Measurements from ENCODE around the gene TNFSF12. TPM values are rescaled to one million over a fixed set of nuclear protein-coding genes. Genes with fewer than 3 reads are reported as not detected.

Gene TNFSF12
- polyA plus RNA-seq, 1 donor (not counting 4 experiments of a cell fraction or from before 2014, with no cell fraction given), result 1.0 TPM

GRCh38 chr17:7544911-7545310 lies 3.9 kb upstream of the TNFSF12 start:
- FAIRE-seq, result no peak

DNA sequence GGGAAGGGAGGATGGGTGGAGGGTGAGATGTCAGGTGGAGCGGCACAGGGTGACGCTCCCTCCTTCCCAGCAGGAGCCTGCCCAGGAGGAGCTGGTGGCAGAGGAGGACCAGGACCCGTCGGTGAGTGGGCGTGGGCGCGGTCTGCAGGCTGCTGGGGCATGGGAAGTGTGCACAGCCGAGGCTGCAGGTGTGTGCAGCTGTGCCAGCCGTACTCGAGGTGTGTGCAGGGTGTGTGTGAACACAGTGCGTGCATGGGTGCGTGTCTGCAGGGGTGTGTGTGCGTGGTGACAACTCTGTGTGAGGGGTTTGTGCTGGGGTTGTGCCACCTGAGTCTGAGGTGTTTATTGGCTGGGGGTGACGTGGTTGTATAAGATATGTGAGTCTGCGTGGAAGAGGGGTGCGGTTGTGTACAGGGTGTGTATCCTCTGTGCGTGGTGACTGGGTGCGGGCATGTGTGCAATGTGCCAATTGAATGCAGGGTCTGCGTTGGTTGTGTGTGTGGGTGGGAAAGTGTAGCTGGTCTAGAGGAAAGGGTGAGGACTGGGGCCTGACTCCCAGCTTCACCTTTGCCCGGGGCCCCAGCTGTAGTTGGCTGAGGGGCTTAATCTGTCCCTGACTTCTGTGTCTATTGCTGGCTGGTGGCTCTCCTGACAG lies 670 bp downstream of the TNFSF12 start:
- TF ChIP-seq, protein P1, sequence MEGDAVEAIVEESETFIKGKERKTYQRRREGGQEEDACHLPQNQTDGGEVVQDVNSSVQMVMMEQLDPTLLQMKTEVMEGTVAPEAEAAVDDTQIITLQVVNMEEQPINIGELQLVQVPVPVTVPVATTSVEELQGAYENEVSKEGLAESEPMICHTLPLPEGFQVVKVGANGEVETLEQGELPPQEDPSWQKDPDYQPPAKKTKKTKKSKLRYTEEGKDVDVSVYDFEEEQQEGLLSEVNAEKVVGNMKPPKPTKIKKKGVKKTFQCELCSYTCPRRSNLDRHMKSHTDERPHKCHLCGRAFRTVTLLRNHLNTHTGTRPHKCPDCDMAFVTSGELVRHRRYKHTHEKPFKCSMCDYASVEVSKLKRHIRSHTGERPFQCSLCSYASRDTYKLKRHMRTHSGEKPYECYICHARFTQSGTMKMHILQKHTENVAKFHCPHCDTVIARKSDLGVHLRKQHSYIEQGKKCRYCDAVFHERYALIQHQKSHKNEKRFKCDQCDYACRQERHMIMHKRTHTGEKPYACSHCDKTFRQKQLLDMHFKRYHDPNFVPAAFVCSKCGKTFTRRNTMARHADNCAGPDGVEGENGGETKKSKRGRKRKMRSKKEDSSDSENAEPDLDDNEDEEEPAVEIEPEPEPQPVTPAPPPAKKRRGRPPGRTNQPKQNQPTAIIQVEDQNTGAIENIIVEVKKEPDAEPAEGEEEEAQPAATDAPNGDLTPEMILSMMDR (optimal IDR thresholded peaks at IDR 0.05 in 1 of 3, IDR thresholded peaks at IDR 0.05 in 1 of 3, conservative IDR thresholded peaks at IDR 0.05 in 1 of 3; ENCODE audit: extremely low read depth in 1 of 3, insufficient read depth in 2 of 3, low read length in 3 of 3), result no peak
- no peak for TF ChIP-seq EZH2 (IDR thresholded peaks at IDR 0.05; ENCODE audit: low read length)
- Histone ChIP-seq H2AFZ (ENCODE audit: control insufficient read depth, low read length) (peak overlapping the region; percentile 58), H3K4me3 (ENCODE audit: control insufficient read depth in 2 of 3, extremely low read depth in 1 of 3, insufficient read depth in 2 of 3, low read depth in 1 of 3, low read length in 3 of 3) (peak overlapping the region in 2 of 3 experiments; percentile 8 to 34), H3K9me3 (ENCODE audit: control insufficient read depth, low read depth, low read length) (no peaks in the 10 kb centered on the region), H3K36me3 (ENCODE audit: control insufficient read depth in 2 of 2, extremely low read depth in 1 of 2, insufficient read depth in 2 of 2, low read length in 2 of 2) (no peaks in the 10 kb centered on the region), H3K4me2 (ENCODE audit: control insufficient read depth, extremely low read depth, insufficient read depth, low read depth, low read length) (peak overlapping the region; percentile 60), H4K20me1 (ENCODE audit: control insufficient read depth, extremely low read depth, insufficient read depth, low read length) (no peaks in the 10 kb centered on the region), H3K4me1 (ENCODE audit: control insufficient read depth, extremely low read depth, insufficient read depth, low read length) (peaks cover 8% of the 10 kb centered on the region), H3K9me1 (ENCODE audit: control insufficient read depth, extremely low read depth, insufficient read depth, low read length) (no peaks in the 10 kb centered on the region), H3K27ac (ENCODE audit: control insufficient read depth, insufficient read depth, low read length) (no peak overlapping the region), H3K79me2 (ENCODE audit: control insufficient read depth, insufficient read depth, low read length) (no peaks in the 10 kb centered on the region), H3K27me3 (ENCODE audit: control insufficient read depth, extremely low read depth, insufficient read depth, low read length) (no peaks in the 10 kb centered on the region), H3K9ac (ENCODE audit: control insufficient read depth, extremely low read depth, insufficient read depth, low read length) (no peak overlapping the region)
- DNase-seq (ENCODE audit: low read depth, low spot score), result no peak
- dilution Hi-C loops (cut with MboI; ENCODE audit: extremely low pct_ligation_motif_present, low sequenced_read_pairs), result no loop called here
- no peak for FAIRE-seq

More at GRCh38 chr17:7544911-7545310, 3.9 kb upstream of the TNFSF12 start:
- no peak overlapping the region for H3K27ac ChIP-seq (ENCODE audit: control insufficient read depth, insufficient read depth, low read length)
- H4K20me1 ChIP-seq (ENCODE audit: control insufficient read depth, extremely low read depth, insufficient read depth, low read length), result no peaks in the 10 kb centered on the region
- H3K36me3 ChIP-seq (ENCODE audit: control insufficient read depth in 2 of 2, extremely low read depth in 1 of 2, insufficient read depth in 2 of 2, low read length in 2 of 2), result no peaks in the 10 kb centered on the region
- H3K9me1 ChIP-seq (ENCODE audit: control insufficient read depth, extremely low read depth, insufficient read depth, low read length), result no peaks in the 10 kb centered on the region
- no peaks in the 10 kb centered on the region for H3K79me2 ChIP-seq (ENCODE audit: control insufficient read depth, insufficient read depth, low read length)
- H2AFZ ChIP-seq (ENCODE audit: control insufficient read depth, low read length), result no peak overlapping the region
- no peak overlapping the region for H3K9ac ChIP-seq (ENCODE audit: control insufficient read depth, extremely low read depth, insufficient read depth, low read length)
- H3K4me1 ChIP-seq (ENCODE audit: control insufficient read depth, extremely low read depth, insufficient read depth, low read length), result peaks cover 8% of the 10 kb centered on the region
- H3K9me3 ChIP-seq (ENCODE audit: control insufficient read depth, low read depth, low read length), result no peaks in the 10 kb centered on the region
- TF ChIP-seq, protein P1 (optimal IDR thresholded peaks at IDR 0.05 in 1 of 3, IDR thresholded peaks at IDR 0.05 in 1 of 3, conservative IDR thresholded peaks at IDR 0.05 in 1 of 3; ENCODE audit: extremely low read depth in 1 of 3, insufficient read depth in 2 of 3, low read length in 3 of 3), result no peak
- no peak for TF ChIP-seq EZH2 (IDR thresholded peaks at IDR 0.05; ENCODE audit: low read length)
- H3K4me3 ChIP-seq (ENCODE audit: control insufficient read depth in 2 of 3, extremely low read depth in 1 of 3, insufficient read depth in 2 of 3, low read depth in 1 of 3, low read length in 3 of 3), result no peak overlapping the region
- dilution Hi-C loops (cut with MboI; ENCODE audit: extremely low pct_ligation_motif_present, low sequenced_read_pairs), result no loop called here
- no peaks in the 10 kb centered on the region for H3K27me3 ChIP-seq (ENCODE audit: control insufficient read depth, extremely low read depth, insufficient read depth, low read length)
- H3K4me2 ChIP-seq (ENCODE audit: control insufficient read depth, extremely low read depth, insufficient read depth, low read depth, low read length), result no peak overlapping the region
- no peak for DNase-seq (ENCODE audit: low read depth, low spot score)
